Measurements from ENCODE around the gene TRIM3. TPM values are rescaled to one million over a fixed set of nuclear protein-coding genes. Genes with fewer than 3 reads are reported as not detected.

TRIM3 gene
- total RNA-seq, 6 experiments from 2014 or later = 14.3 to 19.1 (median 17.4) TPM

DNA sequence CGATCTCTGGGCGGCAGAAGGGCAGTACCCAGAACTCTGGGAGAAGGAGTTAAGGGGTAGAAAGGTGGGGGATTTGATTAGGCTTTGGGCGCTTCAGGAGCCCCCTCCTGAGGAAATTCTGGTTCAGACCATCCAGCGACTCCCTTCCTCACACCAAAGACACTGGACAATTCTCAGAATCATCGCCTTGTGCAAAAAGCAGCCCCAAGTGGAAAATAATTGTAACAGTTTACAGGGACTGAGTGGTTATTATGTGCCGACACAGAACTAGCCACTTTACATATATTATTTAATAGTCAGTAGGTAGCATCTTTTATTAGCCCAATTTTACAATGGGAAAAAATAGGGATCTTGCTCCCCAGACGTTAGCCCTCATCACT is 662 bp upstream of the TRIM3 start:
- H3K4me1 Mint-ChIP-seq (ENCODE audit: low read depth) = peaks cover 48% of the 10 kb centered on the region
- peak overlapping the region; percentile 91 for H3K4me3 Mint-ChIP-seq
- TF ChIP-seq, protein P1, sequence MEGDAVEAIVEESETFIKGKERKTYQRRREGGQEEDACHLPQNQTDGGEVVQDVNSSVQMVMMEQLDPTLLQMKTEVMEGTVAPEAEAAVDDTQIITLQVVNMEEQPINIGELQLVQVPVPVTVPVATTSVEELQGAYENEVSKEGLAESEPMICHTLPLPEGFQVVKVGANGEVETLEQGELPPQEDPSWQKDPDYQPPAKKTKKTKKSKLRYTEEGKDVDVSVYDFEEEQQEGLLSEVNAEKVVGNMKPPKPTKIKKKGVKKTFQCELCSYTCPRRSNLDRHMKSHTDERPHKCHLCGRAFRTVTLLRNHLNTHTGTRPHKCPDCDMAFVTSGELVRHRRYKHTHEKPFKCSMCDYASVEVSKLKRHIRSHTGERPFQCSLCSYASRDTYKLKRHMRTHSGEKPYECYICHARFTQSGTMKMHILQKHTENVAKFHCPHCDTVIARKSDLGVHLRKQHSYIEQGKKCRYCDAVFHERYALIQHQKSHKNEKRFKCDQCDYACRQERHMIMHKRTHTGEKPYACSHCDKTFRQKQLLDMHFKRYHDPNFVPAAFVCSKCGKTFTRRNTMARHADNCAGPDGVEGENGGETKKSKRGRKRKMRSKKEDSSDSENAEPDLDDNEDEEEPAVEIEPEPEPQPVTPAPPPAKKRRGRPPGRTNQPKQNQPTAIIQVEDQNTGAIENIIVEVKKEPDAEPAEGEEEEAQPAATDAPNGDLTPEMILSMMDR (IDR thresholded peaks at IDR 0.05) = peak; percentile 5; the same call in 1 of the 2 replicates
- H3K36me3 Mint-ChIP-seq (ENCODE audit: low read depth) = peaks cover 19% of the 10 kb centered on the region; the same call in 1 of the 2 replicates
- H3K9me3 Mint-ChIP-seq = no peaks in the 10 kb centered on the region
- H3K27ac Mint-ChIP-seq = peak overlapping the region; percentile 97
- H3K27me3 Mint-ChIP-seq (ENCODE audit: insufficient read depth) = peaks cover 10% of the 10 kb centered on the region
- DNase-seq = peak; percentile 23

- Mint-ChIP-seq H3K4me3 (peak overlapping the region; percentile 96), H3K27ac (peak overlapping the region; percentile 8; the same call in 1 of the 2 replicates), H3K27me3 (ENCODE audit: insufficient read depth) (peaks cover 10% of the 10 kb centered on the region), H3K4me1 (ENCODE audit: low read depth) (peaks cover 42% of the 10 kb centered on the region), H3K9me3 (no peaks in the 10 kb centered on the region), H3K36me3 (ENCODE audit: low read depth) (peaks cover 9% of the 10 kb centered on the region; the same call in 1 of the 2 replicates)
- TF ChIP-seq, protein P1 (IDR thresholded peaks at IDR 0.05) = no peak
- no peak for DNase-seq
These were observed 807 bp downstream of the TRIM3 start for GRCh38 chr11:6472934-6473333.

GRCh38 chr11:6469599-6469998 is 4.1 kb downstream of the TRIM3 start:
- peaks cover 32% of the 10 kb centered on the region for H3K4me1 Mint-ChIP-seq (ENCODE audit: low read depth)
- no peak for DNase-seq
- peaks cover 8% of the 10 kb centered on the region for H3K27me3 Mint-ChIP-seq (ENCODE audit: insufficient read depth)
- no peak overlapping the region for H3K4me3 Mint-ChIP-seq
- TF ChIP-seq, protein P1 (IDR thresholded peaks at IDR 0.05) = no peak
- no peaks in the 10 kb centered on the region for H3K9me3 Mint-ChIP-seq
- H3K27ac Mint-ChIP-seq = no peak overlapping the region
- no peaks in the 10 kb centered on the region; the same call in 1 of the 2 replicates for H3K36me3 Mint-ChIP-seq (ENCODE audit: low read depth)

- H3K4me3 Mint-ChIP-seq = no peak overlapping the region
- no peaks in the 10 kb centered on the region for H3K9me3 Mint-ChIP-seq
- TF ChIP-seq, protein P1 (IDR thresholded peaks at IDR 0.05) = no peak
- peaks cover 26% of the 10 kb centered on the region for H3K4me1 Mint-ChIP-seq (ENCODE audit: low read depth)
- no peak overlapping the region for H3K27ac Mint-ChIP-seq
- peaks cover 2% of the 10 kb centered on the region; the same call in 1 of the 2 replicates for H3K27me3 Mint-ChIP-seq (ENCODE audit: insufficient read depth)
- H3K36me3 Mint-ChIP-seq (ENCODE audit: low read depth) = peaks cover 5% of the 10 kb centered on the region
- DNase-seq = peak; percentile 15
These were observed 4.8 kb downstream of the TRIM3 start for GRCh38 chr11:6468712-6469495.

- TF ChIP-seq, protein P1 (IDR thresholded peaks at IDR 0.05) = no peak
- Mint-ChIP-seq H3K36me3 (ENCODE audit: low read depth) (peaks cover 8% of the 10 kb centered on the region; the same call in 1 of the 2 replicates), H3K4me1 (ENCODE audit: low read depth) (no peaks in the 10 kb centered on the region), H3K4me3 (no peak overlapping the region), H3K27ac (no peak overlapping the region), H3K27me3 (ENCODE audit: insufficient read depth) (no peaks in the 10 kb centered on the region), H3K9me3 (no peaks in the 10 kb centered on the region)
- no peak for DNase-seq
These were observed 14.7 kb downstream of the TRIM3 start for GRCh38 chr11:6459099-6459450.
